GM23338 (cell line): ENCODE results near the gene FAM167B. TPM values are rescaled to one million over a fixed set of nuclear protein-coding genes. Genes with fewer than 3 reads are reported as not detected.
A peak's percentile ranks its signal among the peaks of the same experiment; 100 is the strongest.
"Not testable (repeated sequence)": the region's sequence is repeated elsewhere in the genome, so short reads cannot be mapped to it uniquely, and the experiment has no call there.

ENCODE experiments used
- ATAC-seq: fragments of 200-7000 bp; cut with Tn5 transposase; 3 replicates; pipeline ENCODE4 v1.9.1; 2020
- DNase-seq: peaks from one replicate; pipeline ENCODE4 v3.0.0-alpha.2; 2015; ENCODE audit warnings: low spot score
- H2AFZ ChIP-seq: fragments of 200-600 bp; sonication (generic); 2 replicates; pipeline ENCODE4 v1.8.0; 2016; ENCODE audit warnings: antibody characterized with exemption, mild to moderate bottlenecking, moderate library complexity
- H3F3A ChIP-seq: fragments of 200-600 bp; sonication (generic); replicated peaks from 2 replicates; pipeline ENCODE4 v1.8.0; 2017; ENCODE audit warnings: antibody characterized with exemption, mixed run types, low read depth
- H3K27ac ChIP-seq: fragments of 200-600 bp; sonication (generic); 2 replicates; pipeline ENCODE4 v1.6.1; 2016; ENCODE audit warnings: low read depth
- H3K27me3 ChIP-seq: fragments of 200-600 bp; sonication (generic); 2 replicates; pipeline ENCODE4 v1.8.0; 2016; ENCODE audit warnings: mild to moderate bottlenecking, mixed run types, moderate library complexity; ENCODE audit not compliant: insufficient read depth
- H3K36me3 ChIP-seq: fragments of 200-600 bp; sonication (generic); 2 replicates; pipeline ENCODE4 v1.8.0; 2016; ENCODE audit warnings: mild to moderate bottlenecking; ENCODE audit not compliant: insufficient read depth
- H3K4me1 ChIP-seq: fragments of 200-600 bp; sonication (generic); 2 replicates; pipeline ENCODE4 v1.8.0; 2016; ENCODE audit warnings: mild to moderate bottlenecking, moderate library complexity; ENCODE audit not compliant: insufficient read depth
- H3K4me2 ChIP-seq: fragments of 200-600 bp; sonication (generic); 2 replicates; pipeline ENCODE4 v1.7.1; 2017; ENCODE audit warnings: mixed run types
- H3K4me3 ChIP-seq: fragments of 200-600 bp; sonication (generic); 2 replicates; pipeline ENCODE4 v1.6.1; 2016; ENCODE audit warnings: mixed run types
- H3K79me2 ChIP-seq: fragments of 200-600 bp; sonication (generic); replicated peaks from 2 replicates; pipeline ENCODE4 v1.8.0; 2017; ENCODE audit warnings: mild to moderate bottlenecking; ENCODE audit not compliant: insufficient read depth
- H3K9me2 ChIP-seq: fragments of 200-600 bp; sonication (generic); 2 replicates; pipeline ENCODE4 v1.8.0; 2017; ENCODE audit not compliant: insufficient read depth
- H4K20me1 ChIP-seq: fragments of 200-600 bp; sonication (generic); replicated peaks from 2 replicates; pipeline ENCODE4 v1.8.0; 2017; ENCODE audit warnings: mild to moderate bottlenecking; ENCODE audit not compliant: insufficient read depth
- H3K27ac Mint-ChIP-seq: 2 replicates; pipeline ENCODE4 v1.8.0; 2020; ENCODE audit warnings: inconsistent platforms, mild to moderate bottlenecking, moderate library complexity, mixed read lengths
- H3K27me3 Mint-ChIP-seq: 3 replicates; pipeline ENCODE4 v1.8.0; 2022; ENCODE audit warnings: low read depth, mild to moderate bottlenecking, moderate library complexity, mixed read lengths, inconsistent platforms; ENCODE audit not compliant: insufficient read depth, poor library complexity
- H3K36me3 Mint-ChIP-seq: 3 replicates; pipeline ENCODE4 v1.8.0; 2021; ENCODE audit warnings: low read depth, mild to moderate bottlenecking, inconsistent platforms, moderate library complexity, mixed read lengths
- H3K4me1 Mint-ChIP-seq: 3 replicates; pipeline ENCODE4 v1.8.0; 2020; ENCODE audit warnings: mild to moderate bottlenecking, inconsistent platforms, mixed read lengths
- H3K4me3 Mint-ChIP-seq: 3 replicates; pipeline ENCODE4 v1.8.0; 2021; ENCODE audit warnings: moderate library complexity, mild to moderate bottlenecking, inconsistent platforms, mixed read lengths
- H3K9me3 Mint-ChIP-seq: 3 replicates; pipeline ENCODE4 v1.8.0; 2020; ENCODE audit warnings: moderate library complexity, mild to moderate bottlenecking, inconsistent platforms, mixed read lengths
- CREB1 ChIP-seq: fragments of 250-450 bp; sonication (Bioruptor Pico); IDR thresholded peaks from 2 replicates; pipeline ENCODE4 v1.5.0; 2020; ENCODE audit warnings: low read depth, mild to moderate bottlenecking, moderate library complexity
- EZH2phosphoT487 ChIP-seq: fragments of 200-600 bp; sonication (generic); IDR thresholded peaks from one replicate; pipeline ENCODE4 v1.8.1; 2018; ENCODE audit warnings: antibody characterized with exemption; ENCODE audit not compliant: unreplicated experiment
- JUNB ChIP-seq: IDR thresholded peaks from one replicate; pipeline ENCODE4 v1.6.1; 2016; ENCODE audit warnings: antibody characterized with exemption; ENCODE audit not compliant: unreplicated experiment
- NANOG ChIP-seq: IDR thresholded peaks from 2 replicates; pipeline ENCODE4 v1.6.1; 2016; ENCODE audit warnings: antibody characterized with exemption, borderline replicate concordance
- POLR2AphosphoS5 ChIP-seq: IDR thresholded peaks from 2 replicates; pipeline ENCODE4 v1.6.1; 2016; ENCODE audit warnings: antibody characterized with exemption, low read depth
- REST ChIP-seq: IDR thresholded peaks from one replicate; pipeline ENCODE4 v1.6.1; 2018; ENCODE audit warnings: antibody characterized with exemption; ENCODE audit not compliant: unreplicated experiment
- STAT1 ChIP-seq: IDR thresholded peaks from one replicate; pipeline ENCODE4 v1.6.1; 2016; ENCODE audit warnings: antibody characterized with exemption; ENCODE audit not compliant: unreplicated experiment
- ZNF331 ChIP-seq: fragments of 250-450 bp; sonication (Bioruptor Pico); IDR thresholded peaks from 2 replicates; pipeline ENCODE4 v1.5.0; 2020; ENCODE audit warnings: low read depth, mild to moderate bottlenecking, moderate library complexity
- ZNF462 ChIP-seq: fragments of 250-450 bp; sonication (Bioruptor Pico); IDR thresholded peaks from 2 replicates; pipeline ENCODE4 v1.5.0; 2020; ENCODE audit warnings: mild to moderate bottlenecking, moderate library complexity
- polyA plus RNA-seq: library from polyadenylated mRNA; unstranded; fragments of >200 nt; fragmentation: Nextera tagmentation; extraction: Ambion mirVana; gene quantifications from 2 replicates; pipeline ENCODE4 v1.2.1, GENCODE V29; 2016
- total RNA-seq: library from RNA; depleted of rRNA; stranded (reverse); fragments of >200 nt; shearing (Covaris generic); gene quantifications from 2 replicates; pipeline ENCODE4 v1.2.3, GENCODE V29; 2014

The FAM167B gene
- total and polyA plus RNA-seq, 2 experiments from 2014 or later = 0.31 to 2.2 TPM

DNA sequence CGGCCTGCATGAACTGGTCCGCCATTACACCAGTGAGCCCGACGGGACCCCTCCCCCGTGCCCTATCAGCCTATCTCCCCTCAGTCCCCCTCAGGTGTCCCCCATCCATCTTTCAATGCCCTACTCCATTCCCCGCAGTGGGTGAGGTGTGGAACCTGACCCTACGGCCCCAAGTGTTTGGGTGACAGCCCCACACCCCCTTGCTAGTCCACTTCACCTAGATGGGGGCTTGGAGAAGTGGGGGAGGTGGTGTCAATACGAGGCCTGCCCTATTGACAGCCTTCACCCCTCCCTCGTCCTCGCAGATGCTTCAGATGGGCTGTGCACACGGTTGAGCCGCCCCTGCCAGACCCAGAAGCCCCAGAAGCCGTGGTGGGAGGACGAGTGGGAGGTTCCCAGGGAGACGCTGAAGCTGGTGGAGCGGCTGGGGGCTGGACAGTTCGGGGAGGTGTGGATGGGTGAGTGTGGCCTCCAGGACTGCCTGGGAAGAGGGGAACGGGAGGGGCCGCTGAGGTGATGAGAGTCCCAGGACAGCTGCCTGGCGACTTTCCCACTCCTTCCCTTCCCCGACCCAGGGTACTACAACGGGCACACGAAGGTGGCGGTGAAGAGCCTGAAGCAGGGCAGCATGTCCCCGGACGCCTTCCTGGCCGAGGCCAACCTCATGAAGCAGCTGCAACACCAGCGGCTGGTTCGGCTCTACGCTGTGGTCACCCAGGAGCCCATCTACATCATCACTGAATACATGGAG, 29.2 kb downstream of the FAM167B start:
- TF ChIP-seq ZNF462 (no peak), ZNF331 (CRISPR knock-in tag) (no peak), POLR2AphosphoS5 (no peak), CREB1 (CRISPR knock-in tag) (no peak), EZH2phosphoT487 (no peak), NANOG (no peak), REST (no peak), JUNB (no peak), STAT1 (no peak)
- no peak overlapping the region for H2AFZ ChIP-seq
- H3K9me2 ChIP-seq = 0 out of 2 replicates have a peak, but pooled peaks cover 3% of the 10 kb centered on the region
- Mint-ChIP-seq H3K36me3 (peaks cover 42% of the 10 kb centered on the region), H3K4me1 (peaks cover 39% of the 10 kb centered on the region), H3K27me3 (peaks cover 11% of the 10 kb centered on the region), H3K27ac (no peak overlapping the region), H3K9me3 (no peaks in the 10 kb centered on the region), H3K4me3 (peak overlapping the region; percentile 48; the same call in 1 of the 3 replicates)
- peak overlapping the region; percentile 93; the same call in 1 of the 2 replicates for H3K4me2 ChIP-seq
- H3K79me2 ChIP-seq = no peaks in the 10 kb centered on the region; the same call in 1 of the 2 replicates
- peaks cover 6% of the 10 kb centered on the region; the same call in 1 of the 2 replicates for H3K36me3 ChIP-seq
- DNase-seq (no peak), ATAC-seq (no peak)
- peak overlapping the region; percentile 65 for H3K4me3 ChIP-seq
- H3F3A ChIP-seq = peaks cover 16% of the 10 kb centered on the region
- H3K27me3 ChIP-seq = 0 out of 2 replicates have a peak, but pooled peaks cover 5% of the 10 kb centered on the region
- no peaks in the 10 kb centered on the region for H4K20me1 ChIP-seq
- peaks cover 26% of the 10 kb centered on the region for H3K4me1 ChIP-seq
- no peak overlapping the region for H3K27ac ChIP-seq

DNA sequence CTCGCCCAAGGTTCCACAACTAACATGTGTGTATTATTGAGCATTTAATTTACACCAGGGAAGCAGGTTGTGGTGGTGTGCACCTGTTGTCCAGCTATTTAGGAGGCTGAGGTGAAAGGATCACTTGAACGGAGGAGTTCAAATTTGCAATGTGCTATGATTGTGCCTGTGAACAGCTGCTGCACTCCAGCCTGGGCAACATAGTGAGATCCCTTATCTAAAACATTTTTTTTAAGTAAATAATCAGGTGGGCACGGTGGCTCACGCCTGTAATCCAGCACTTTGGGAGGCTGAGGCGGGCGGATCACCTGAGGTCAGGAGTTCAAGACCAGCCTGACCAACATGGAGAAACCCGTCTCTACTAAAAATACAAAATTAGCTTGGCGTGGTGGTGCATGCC, 37.8 kb downstream of the FAM167B start:
- not testable (repeated sequence) for H2AFZ ChIP-seq, H3K27ac Mint-ChIP-seq, H3K27ac ChIP-seq, H3K27me3 Mint-ChIP-seq, H3K9me2 ChIP-seq, H3K4me1 ChIP-seq, DNase-seq, H3K4me3 ChIP-seq, H4K20me1 ChIP-seq, H3K36me3 ChIP-seq, H3K4me2 ChIP-seq, H3K4me1 Mint-ChIP-seq, H3K79me2 ChIP-seq, H3K27me3 ChIP-seq, H3K9me3 Mint-ChIP-seq, H3F3A ChIP-seq, ATAC-seq, H3K4me3 Mint-ChIP-seq
- peaks cover 41% of the 10 kb centered on the region for H3K36me3 Mint-ChIP-seq
